OCI-LY7 (cell line): ENCODE data around the gene MKI67. TPM values are rescaled to one million over a fixed set of nuclear protein-coding genes. Genes with fewer than 3 reads are reported as not detected.

Experiments used
- BruUV-seq: library from RNA; stranded (reverse); fragments of 400-500 nt; replicated peaks from 2 replicates; lab custom pipeline; 2021; lab: Mats Ljungman, UMichigan
- CTCF ChIA-PET: fragments of 300-600 bp; sonication (Branson Sonifier 250); formaldehyde crosslinking; loops from one replicate; lab custom pipeline; 2022; ENCODE audit warnings: antibody characterized with exemption; ENCODE audit not compliant: unreplicated experiment; lab: Charles Lee
- POLR2A ChIA-PET: fragments of 300-600 bp; sonication (Branson Sonifier 250); formaldehyde crosslinking; loops from one replicate; lab custom pipeline; 2022; ENCODE audit warnings: antibody characterized with exemption; lab: Charles Lee
- DNase-seq: peaks from one replicate; pipeline ENCODE4 v3.0.0-alpha.2; 2015; ENCODE audit warnings: low spot score
- H2AFZ ChIP-seq: fragments of 200-600 bp; sonication (generic), shearing (Covaris generic); 2 replicates; pipeline ENCODE4 v1.6.1; 2014; ENCODE audit warnings: mild to moderate bottlenecking, antibody characterized with exemption, low read length, moderate library complexity
- H3K27ac ChIP-seq: fragments of 200-600 bp; sonication (generic); 2 replicates; pipeline ENCODE4 v1.5.1; 2014; ENCODE audit warnings: mixed run types, low read depth, mild to moderate bottlenecking, moderate library complexity, low read length, inconsistent platforms; ENCODE audit not compliant: poor library complexity, severe bottlenecking
- H3K36me3 ChIP-seq: fragments of 200-600 bp; sonication (generic); 2 replicates; pipeline ENCODE4 v1.6.1; 2014; ENCODE audit warnings: mild to moderate bottlenecking, antibody characterized with exemption, low read length, moderate library complexity, mixed read lengths; ENCODE audit not compliant: insufficient read depth
- H3K4me1 ChIP-seq: fragments of 200-600 bp; sonication (generic); 2 replicates; pipeline ENCODE4 v1.5.1; 2014; ENCODE audit warnings: mild to moderate bottlenecking, low read length; ENCODE audit not compliant: insufficient read depth, poor library complexity, severe bottlenecking
- H3K4me2 ChIP-seq: fragments of 200-600 bp; sonication (generic); 2 replicates; pipeline ENCODE4 v1.6.1; 2014; ENCODE audit warnings: mild to moderate bottlenecking, low read length
- H3K4me3 ChIP-seq: fragments of 200-600 bp; sonication (generic); 2 replicates; pipeline ENCODE4 v1.5.1; 2014; ENCODE audit warnings: mild to moderate bottlenecking, low read depth, low read length; ENCODE audit not compliant: poor library complexity, severe bottlenecking
- H3K79me2 ChIP-seq: fragments of 200-600 bp; sonication (generic); 2 replicates; pipeline ENCODE4 v1.6.1; 2016; ENCODE audit warnings: low read depth, mild to moderate bottlenecking, low read length, moderate library complexity, mixed read lengths; ENCODE audit not compliant: insufficient read depth
- H3K9me2 ChIP-seq: fragments of 200-600 bp; sonication (generic); 2 replicates; pipeline ENCODE4 v1.6.1; 2016; ENCODE audit warnings: mild to moderate bottlenecking, low read length, mixed read lengths; ENCODE audit not compliant: insufficient read depth
- H3K9me3 ChIP-seq: fragments of 200-600 bp; sonication (generic); 2 replicates; pipeline ENCODE4 v1.6.1; 2014; ENCODE audit warnings: mild to moderate bottlenecking, mixed run types, low read length, mixed read lengths
- H4K20me1 ChIP-seq: fragments of 200-600 bp; sonication (generic); 2 replicates; pipeline ENCODE4 v1.6.1; 2014; ENCODE audit warnings: mild to moderate bottlenecking, antibody characterized with exemption, low read length, moderate library complexity, mixed read lengths; ENCODE audit not compliant: insufficient read depth
- EZH2phosphoT487 ChIP-seq: fragments of 200-600 bp; sonication (generic); IDR thresholded peaks from 2 replicates; pipeline ENCODE4 v1.6.1; 2018; ENCODE audit warnings: low read depth, borderline replicate concordance, mild to moderate bottlenecking, mixed run types, antibody characterized with exemption, low read length, moderate library complexity, mixed read lengths
- intact Hi-C: fragments of 100-400 bp; cut with micrococcal nuclease; formaldehyde crosslinking; loops from one replicate; pipeline ENCODE4 v1.10.0; 2022; ENCODE audit not compliant: unreplicated experiment
- total RNA-seq, 2 experiments: library from RNA; depleted of rRNA in 1 of 2; stranded (reverse); fragments of >200 nt in 1 of 2; shearing (Covaris generic) in 1 of 2; gene quantifications; 2 replicates each; pipeline ENCODE4 v1.2.3, GENCODE V29; 2014 to 2022
- TF ChIP-seq, protein P1 (sequence below): fragments of 200-600 bp; sonication (generic); conservative IDR thresholded peaks from 2 replicates; pipeline ENCODE4 v1.5.1; 2014; ENCODE audit warnings: mild to moderate bottlenecking, antibody characterized with exemption, low read length, moderate library complexity, mixed read lengths

MKI67 gene
- total RNA-seq, 2 experiments from 2014 or later: 139 to 192 TPM

DNA sequence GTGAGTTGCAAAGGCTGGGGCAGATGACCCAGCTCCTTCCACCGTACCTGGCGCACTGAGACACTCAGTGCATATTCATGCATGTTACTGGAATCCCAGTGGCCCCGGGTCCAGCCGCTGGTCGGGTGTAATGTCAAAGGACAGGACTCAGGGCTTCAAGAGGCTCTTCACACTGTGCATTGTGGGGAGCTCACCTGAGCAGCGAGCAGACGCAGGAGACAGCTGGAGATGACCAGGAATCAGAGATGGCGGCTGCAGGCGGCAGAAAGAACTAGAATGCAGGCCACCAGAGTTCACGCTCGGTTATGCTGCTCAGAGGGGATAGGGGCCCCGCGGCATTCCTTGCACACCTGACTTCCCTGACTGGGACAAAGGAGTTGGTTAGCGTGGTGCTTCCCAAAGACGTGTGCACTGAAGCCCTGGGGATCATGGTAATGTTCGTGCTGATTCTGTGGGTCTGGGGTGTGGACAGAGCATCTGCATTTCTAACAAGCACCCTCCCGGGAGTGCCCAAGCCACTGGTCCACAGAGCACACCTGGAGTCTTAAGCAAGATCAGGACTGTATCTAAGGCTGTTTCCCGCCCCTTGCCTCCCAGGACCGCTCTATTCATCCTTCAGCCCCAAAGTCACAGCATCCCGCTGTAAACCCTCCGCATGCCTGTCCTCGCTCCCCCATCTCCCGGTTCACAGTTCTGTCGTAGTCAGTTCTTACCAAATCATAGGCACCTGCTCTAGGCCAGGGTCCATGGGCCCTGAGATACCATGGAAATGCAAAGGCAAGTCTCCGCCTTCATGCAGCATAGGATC, 71.0 kb downstream of the MKI67 start:
- no peak overlapping the region for H3K27ac ChIP-seq
- no peaks in the 10 kb centered on the region for H3K9me3 ChIP-seq
- no peak overlapping the region for H3K4me3 ChIP-seq
- ChIA-PET POLR2A (no interaction called here), CTCF (no interaction called here)
- H3K9me2 ChIP-seq: no peaks in the 10 kb centered on the region
- no peak overlapping the region for H3K4me2 ChIP-seq
- BruUV-seq: no TSS peak
- no peak overlapping the region for H2AFZ ChIP-seq
- no peak for DNase-seq
- intact Hi-C loops: no loop called here
- peaks cover 8% of the 10 kb centered on the region for H3K36me3 ChIP-seq
- peaks cover 6% of the 10 kb centered on the region; the same call in 1 of the 2 replicates for H4K20me1 ChIP-seq
- H3K4me1 ChIP-seq: peaks cover 19% of the 10 kb centered on the region
- H3K79me2 ChIP-seq: no peaks in the 10 kb centered on the region
- TF ChIP-seq, protein P1, sequence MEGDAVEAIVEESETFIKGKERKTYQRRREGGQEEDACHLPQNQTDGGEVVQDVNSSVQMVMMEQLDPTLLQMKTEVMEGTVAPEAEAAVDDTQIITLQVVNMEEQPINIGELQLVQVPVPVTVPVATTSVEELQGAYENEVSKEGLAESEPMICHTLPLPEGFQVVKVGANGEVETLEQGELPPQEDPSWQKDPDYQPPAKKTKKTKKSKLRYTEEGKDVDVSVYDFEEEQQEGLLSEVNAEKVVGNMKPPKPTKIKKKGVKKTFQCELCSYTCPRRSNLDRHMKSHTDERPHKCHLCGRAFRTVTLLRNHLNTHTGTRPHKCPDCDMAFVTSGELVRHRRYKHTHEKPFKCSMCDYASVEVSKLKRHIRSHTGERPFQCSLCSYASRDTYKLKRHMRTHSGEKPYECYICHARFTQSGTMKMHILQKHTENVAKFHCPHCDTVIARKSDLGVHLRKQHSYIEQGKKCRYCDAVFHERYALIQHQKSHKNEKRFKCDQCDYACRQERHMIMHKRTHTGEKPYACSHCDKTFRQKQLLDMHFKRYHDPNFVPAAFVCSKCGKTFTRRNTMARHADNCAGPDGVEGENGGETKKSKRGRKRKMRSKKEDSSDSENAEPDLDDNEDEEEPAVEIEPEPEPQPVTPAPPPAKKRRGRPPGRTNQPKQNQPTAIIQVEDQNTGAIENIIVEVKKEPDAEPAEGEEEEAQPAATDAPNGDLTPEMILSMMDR: no peak
- no peak for TF ChIP-seq EZH2phosphoT487

DNA sequence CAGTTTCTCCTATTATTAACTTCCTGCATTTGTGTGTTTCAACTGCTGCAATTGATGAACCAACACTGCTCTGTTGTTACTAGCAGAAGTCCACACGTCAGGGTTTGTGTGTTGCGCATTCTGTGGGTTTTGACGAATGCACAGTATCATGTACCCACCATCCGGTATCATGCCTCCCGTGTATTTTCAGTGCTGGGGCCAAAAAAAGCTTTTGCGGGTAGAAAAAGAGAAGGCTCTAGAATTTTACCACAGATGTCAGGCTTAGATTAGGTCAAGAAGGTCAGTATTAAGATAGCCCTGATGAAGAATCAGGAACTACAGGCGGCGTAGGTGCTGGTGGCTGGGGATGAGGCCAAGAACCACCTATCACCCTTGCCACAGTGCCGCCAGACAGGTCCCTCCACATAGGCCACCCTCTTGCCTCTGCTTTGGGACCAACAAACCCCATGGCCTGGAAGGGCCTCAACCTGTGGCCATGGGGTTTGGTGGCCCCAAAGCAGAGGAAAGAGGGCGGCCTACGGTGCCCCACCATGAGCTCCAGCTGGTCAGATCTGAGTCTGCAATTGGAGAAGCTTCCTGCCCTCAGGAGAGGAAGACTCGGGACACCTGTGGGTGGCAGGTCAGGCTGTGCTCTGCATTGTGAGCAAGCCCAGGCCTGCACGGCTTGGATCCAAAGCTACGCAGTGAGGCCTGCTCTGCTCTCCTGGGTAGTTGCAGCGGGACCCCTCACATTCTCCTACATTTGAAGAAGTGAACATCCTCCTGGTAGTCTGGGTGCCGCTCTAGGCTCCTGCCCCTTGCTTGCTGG, 71.9 kb downstream of the MKI67 start:
- H3K9me2 ChIP-seq: no peaks in the 10 kb centered on the region
- no peak overlapping the region for H3K4me3 ChIP-seq
- H2AFZ ChIP-seq: no peak overlapping the region
- H3K79me2 ChIP-seq: no peaks in the 10 kb centered on the region
- H3K36me3 ChIP-seq: peaks cover 8% of the 10 kb centered on the region; the same call in 1 of the 2 replicates
- no peak overlapping the region for H3K4me2 ChIP-seq
- H3K9me3 ChIP-seq: no peaks in the 10 kb centered on the region
- TF ChIP-seq, protein P1: no peak
- TF ChIP-seq EZH2phosphoT487: no peak
- peaks cover 6% of the 10 kb centered on the region; the same call in 1 of the 2 replicates for H4K20me1 ChIP-seq
- BruUV-seq: no TSS peak
- ChIA-PET POLR2A (no interaction called here), CTCF (no interaction called here)
- intact Hi-C loops: no loop called here
- DNase-seq: no peak
- peaks cover 25% of the 10 kb centered on the region for H3K4me1 ChIP-seq
- H3K27ac ChIP-seq: no peak overlapping the region
